KMS-11 (cell line): Measurements from ENCODE around the gene TLX3.

ENCODE experiments used
- H2AFZ ChIP-seq: fragments of 200-600 bp; sonication (generic); 2 replicates; pipeline ENCODE4 v1.6.1; 2016; ENCODE audit warnings: antibody characterized with exemption, mixed run types, low read depth
- H3K27ac ChIP-seq: fragments of 200-600 bp; sonication (generic); 2 replicates; pipeline ENCODE4 v1.6.1; 2016; ENCODE audit warnings: mild to moderate bottlenecking, mixed run types
- H3K27me3 ChIP-seq: fragments of 200-600 bp; sonication (generic); 2 replicates; pipeline ENCODE4 v1.6.1; 2017; ENCODE audit warnings: mild to moderate bottlenecking, low read depth, mixed run types, moderate library complexity; ENCODE audit not compliant: insufficient read depth
- H3K36me3 ChIP-seq: fragments of 200-600 bp; sonication (generic); 2 replicates; pipeline ENCODE4 v1.6.1; 2017; ENCODE audit warnings: mild to moderate bottlenecking, mixed run types; ENCODE audit not compliant: insufficient read depth
- H3K4me1 ChIP-seq: fragments of 200-600 bp; sonication (generic); 2 replicates; pipeline ENCODE4 v1.6.1; 2016; ENCODE audit warnings: mild to moderate bottlenecking, low read depth, mixed run types; ENCODE audit not compliant: poor library complexity, severe bottlenecking
- H3K4me2 ChIP-seq: fragments of 200-600 bp; sonication (generic); 2 replicates; pipeline ENCODE4 v1.7.0; 2016; ENCODE audit warnings: mild to moderate bottlenecking, mixed run types
- H3K4me3 ChIP-seq: fragments of 200-600 bp; sonication (generic); IDR thresholded peaks from 2 replicates; pipeline ENCODE4 v1.6.1; 2017; ENCODE audit warnings: low read depth, low read length, mixed read lengths; ENCODE audit not compliant: insufficient read depth
- H3K79me2 ChIP-seq: fragments of 200-600 bp; sonication (generic); 2 replicates; pipeline ENCODE4 v1.6.1; 2016; ENCODE audit warnings: low read depth, mixed run types; ENCODE audit not compliant: insufficient read depth
- H3K9ac ChIP-seq: fragments of 200-600 bp; sonication (generic); 2 replicates; pipeline ENCODE4 v1.6.1; 2016; ENCODE audit warnings: mild to moderate bottlenecking, mixed run types
- H4K20me1 ChIP-seq: fragments of 200-600 bp; sonication (generic); 2 replicates; pipeline ENCODE4 v1.6.1; 2016; ENCODE audit warnings: mild to moderate bottlenecking, mixed run types; ENCODE audit not compliant: insufficient read depth
- CTCF ChIP-seq: fragments of 200-600 bp; sonication (generic); conservative IDR thresholded peaks from 2 replicates; pipeline ENCODE4 v1.6.1; 2017; ENCODE audit warnings: low read depth, mild to moderate bottlenecking, antibody characterized with exemption, low read length, moderate library complexity, mixed read lengths

The TLX3 gene

DNA sequence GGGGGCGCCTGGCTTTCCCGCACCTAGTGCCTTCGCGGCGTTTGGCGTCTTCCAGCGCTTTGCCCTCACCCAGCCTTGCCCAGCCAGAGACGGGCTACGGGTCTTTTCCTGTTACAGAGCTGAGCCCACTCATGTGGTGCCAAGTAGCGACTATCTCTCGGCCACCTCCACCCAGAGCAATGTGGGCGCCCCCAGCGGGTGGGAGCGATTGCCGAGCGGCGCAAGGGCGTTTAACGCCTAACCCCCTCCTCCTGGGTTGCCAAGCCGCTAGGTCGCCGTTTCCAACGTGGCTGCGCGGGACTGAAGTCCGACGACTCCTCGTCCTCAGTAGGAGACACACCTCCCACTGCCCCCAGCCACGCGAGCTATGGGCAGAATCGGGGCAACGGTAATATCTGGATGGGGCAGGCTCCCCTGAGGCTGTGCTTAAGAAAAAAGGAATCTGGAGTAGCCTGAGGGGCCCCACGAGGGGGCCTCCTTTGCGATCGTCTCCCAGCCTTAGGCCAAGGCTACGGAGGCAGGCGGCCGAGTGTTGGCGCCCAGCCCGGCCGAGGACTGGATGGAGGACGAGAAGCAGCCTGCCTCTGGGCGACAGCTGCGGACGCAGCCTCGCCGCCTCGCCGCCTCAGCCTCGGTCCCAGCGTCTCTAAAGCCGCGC lies 5.8 kb downstream of the TLX3 start:
- Histone ChIP-seq H3K4me1 (no peaks in the 10 kb centered on the region), H3K79me2 (no peaks in the 10 kb centered on the region), H4K20me1 (no peaks in the 10 kb centered on the region), H3K36me3 (no peaks in the 10 kb centered on the region), H2AFZ (no peak overlapping the region), H3K4me3 (no peak overlapping the region), H3K27ac (no peak overlapping the region), H3K27me3 (no peaks in the 10 kb centered on the region), H3K4me2 (no peak overlapping the region), H3K9ac (no peak overlapping the region)
- TF ChIP-seq CTCF: no peak

DNA sequence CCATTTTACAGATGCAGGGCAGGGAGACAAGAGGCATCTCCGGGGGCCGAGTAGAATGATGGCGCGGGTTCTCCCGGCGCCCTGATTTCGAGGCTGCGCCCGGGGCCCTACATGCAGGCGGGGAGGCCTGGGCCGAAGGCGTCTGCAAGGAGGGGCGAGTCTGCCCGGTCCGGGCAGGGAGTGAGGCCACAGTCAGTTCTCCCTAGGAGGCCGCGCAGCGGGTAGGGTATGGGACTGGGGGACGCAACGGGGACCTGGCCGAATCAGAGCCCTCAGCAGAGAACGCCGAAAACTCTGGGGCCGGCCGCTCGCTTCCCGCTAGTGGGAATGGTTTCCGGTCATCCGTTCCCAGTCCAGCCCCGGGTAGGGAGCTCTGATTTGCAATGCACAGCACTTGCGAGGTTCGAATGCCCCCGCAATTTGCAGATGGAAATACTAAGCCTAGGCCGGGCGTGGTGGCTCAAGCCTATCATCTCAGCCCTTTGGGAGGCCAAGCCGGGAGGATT lies 6.4 kb downstream of the TLX3 start:
- Histone ChIP-seq H3K36me3 (no peaks in the 10 kb centered on the region), H3K4me2 (no peak overlapping the region), H4K20me1 (no peaks in the 10 kb centered on the region), H3K4me3 (no peak overlapping the region), H3K9ac (no peak overlapping the region), H3K79me2 (no peaks in the 10 kb centered on the region), H3K27ac (no peak overlapping the region), H2AFZ (no peak overlapping the region), H3K4me1 (no peaks in the 10 kb centered on the region), H3K27me3 (no peaks in the 10 kb centered on the region)
- TF ChIP-seq CTCF: no peak

- no peak overlapping the region for H3K4me2 ChIP-seq
- no peak overlapping the region for H3K9ac ChIP-seq
- H3K27ac ChIP-seq: no peak overlapping the region
- H3K4me1 ChIP-seq: no peaks in the 10 kb centered on the region
- no peaks in the 10 kb centered on the region for H3K79me2 ChIP-seq
- no peak overlapping the region for H3K4me3 ChIP-seq
- no peaks in the 10 kb centered on the region for H4K20me1 ChIP-seq
- H3K36me3 ChIP-seq: no peaks in the 10 kb centered on the region
- no peak overlapping the region for H2AFZ ChIP-seq
- TF ChIP-seq CTCF: no peak
- H3K27me3 ChIP-seq: no peaks in the 10 kb centered on the region
Measured at GRCh38 chr5:171315925-171316257, 6.8 kb downstream of the TLX3 start.

DNA sequence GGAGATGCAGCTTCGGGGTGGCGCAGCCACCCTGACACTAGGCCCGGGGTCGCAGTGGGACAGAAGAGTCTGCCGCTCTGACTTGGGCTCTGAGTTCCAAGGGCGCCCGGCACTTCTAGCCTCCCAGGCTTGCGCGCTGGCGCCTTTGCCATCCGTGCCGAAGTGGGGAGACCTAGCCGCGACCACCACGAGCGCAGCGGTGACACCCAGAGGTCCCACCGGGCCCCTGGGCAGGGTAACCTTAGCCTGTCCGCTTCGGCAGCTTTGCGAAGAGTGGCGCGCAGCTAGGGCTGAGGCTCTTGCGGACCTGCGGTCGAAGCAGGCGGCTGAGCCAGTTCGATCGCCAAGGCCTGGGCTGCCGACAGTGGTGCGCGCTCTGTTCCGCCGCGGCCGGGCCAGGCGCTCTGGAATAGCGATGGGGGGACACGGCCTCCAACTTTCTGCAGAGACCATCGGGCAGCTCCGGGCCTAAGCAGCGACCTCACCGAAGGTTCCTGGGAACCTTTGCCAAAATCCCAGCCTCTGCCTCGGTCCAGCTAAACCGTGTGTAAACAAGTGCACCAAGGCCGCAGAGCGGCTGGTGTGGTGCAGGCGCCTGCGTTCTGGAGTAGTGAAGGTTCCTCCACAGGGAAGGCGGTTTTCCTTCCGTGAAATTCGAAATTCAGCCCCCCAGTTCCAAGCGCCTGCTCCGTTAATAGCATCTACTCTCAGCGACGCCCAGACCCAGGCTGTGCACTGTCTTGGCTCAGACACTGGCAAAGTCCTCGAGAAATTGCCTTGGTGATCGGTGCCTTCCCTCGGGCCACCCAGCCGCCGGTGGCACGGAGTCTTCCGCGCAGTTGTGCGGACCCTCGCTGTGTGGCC lies 7.4 kb downstream of the TLX3 start:
- Histone ChIP-seq H3K4me1 (no peaks in the 10 kb centered on the region), H3K27ac (no peak overlapping the region), H3K27me3 (no peaks in the 10 kb centered on the region), H3K4me3 (no peak overlapping the region), H3K79me2 (no peaks in the 10 kb centered on the region), H3K36me3 (no peaks in the 10 kb centered on the region), H3K4me2 (no peak overlapping the region), H3K9ac (no peak overlapping the region), H2AFZ (no peak overlapping the region), H4K20me1 (no peaks in the 10 kb centered on the region)
- TF ChIP-seq CTCF: no peak
